ENCODE measurements around the gene LEP.

Gene LEP

DNA sequence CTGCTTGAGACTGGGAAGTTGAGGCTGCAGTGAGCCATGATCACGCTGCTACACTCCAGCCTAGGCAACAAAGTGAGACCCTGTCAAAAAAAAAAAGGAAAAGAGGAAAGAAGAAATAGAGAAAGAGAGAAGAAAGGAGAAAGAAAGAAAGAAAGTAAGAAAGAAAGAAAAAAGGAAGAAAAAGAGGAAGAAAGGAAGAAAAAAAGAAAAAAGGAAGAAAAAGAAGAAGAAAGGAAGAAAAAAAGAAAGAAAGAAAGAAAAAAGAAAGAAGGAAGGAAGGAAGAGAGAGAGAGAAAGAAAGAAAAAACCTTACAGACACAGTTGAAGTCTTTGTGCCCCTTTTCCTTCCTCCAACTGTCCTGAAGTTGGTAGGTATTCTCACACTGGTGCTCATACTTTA lies 26.6 kb upstream of the LEP start:
- H3K4me3 ChIP-seq (ENCODE audit: low read length), result no peak overlapping the region
- H3K9ac ChIP-seq (ENCODE audit: low read depth, low read length), result no peak overlapping the region
- H3K36me3 ChIP-seq (ENCODE audit: insufficient read depth, low read length), result no peaks in the 10 kb centered on the region
- peaks cover 10% of the 10 kb centered on the region; the same call in 1 of the 2 replicates for H3K4me1 ChIP-seq (ENCODE audit: insufficient read depth, low read length)
- H3K27me3 ChIP-seq (ENCODE audit: insufficient read depth, low read length), result peaks cover 10% of the 10 kb centered on the region
- no peak overlapping the region for H3K27ac ChIP-seq (ENCODE audit: low read depth, low read length)
- WGBS, result 94% methylated on average over 1 of the region's 1 CpG
- no peaks in the 10 kb centered on the region for H3K9me3 ChIP-seq (ENCODE audit: insufficient read depth, low read depth, low read length)

GRCh38 chr7:128215281-128215680 lies 25.8 kb upstream of the LEP start:
- no peak overlapping the region for H3K27ac ChIP-seq (ENCODE audit: low read depth, low read length)
- H3K36me3 ChIP-seq (ENCODE audit: insufficient read depth, low read length), result no peaks in the 10 kb centered on the region
- no peak overlapping the region for H3K9ac ChIP-seq (ENCODE audit: low read depth, low read length)
- H3K27me3 ChIP-seq (ENCODE audit: insufficient read depth, low read length), result peaks cover 14% of the 10 kb centered on the region
- H3K9me3 ChIP-seq (ENCODE audit: insufficient read depth, low read depth, low read length), result no peaks in the 10 kb centered on the region
- WGBS, result 85% methylated on average over 3 of the region's 3 CpGs
- H3K4me1 ChIP-seq (ENCODE audit: insufficient read depth, low read length), result peaks cover 10% of the 10 kb centered on the region; the same call in 1 of the 2 replicates
- no peak overlapping the region for H3K4me3 ChIP-seq (ENCODE audit: low read length)

DNA sequence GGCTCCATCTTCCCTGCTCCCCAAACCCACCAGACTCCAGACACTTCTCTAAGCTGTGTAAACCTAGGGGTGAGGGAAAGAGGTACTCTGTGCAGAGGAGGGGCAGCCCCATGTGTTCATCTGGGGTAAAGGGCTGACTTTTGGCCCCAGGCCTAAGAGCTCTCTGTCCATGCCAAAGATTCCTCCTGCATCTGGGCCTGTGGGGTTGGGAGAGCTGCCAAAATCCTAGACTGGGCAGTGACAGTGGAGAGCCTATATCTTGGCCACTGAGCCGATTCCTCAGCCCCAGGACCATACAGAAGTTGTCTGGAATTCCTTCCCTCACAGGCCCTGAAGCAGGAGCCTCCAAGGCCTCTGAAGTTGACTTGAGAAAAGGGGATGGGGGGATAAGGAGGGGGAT lies 25.3 kb upstream of the LEP start:
- no peak overlapping the region for H3K9ac ChIP-seq (ENCODE audit: low read depth, low read length)
- H3K27ac ChIP-seq (ENCODE audit: low read depth, low read length), result no peak overlapping the region
- no peaks in the 10 kb centered on the region for H3K36me3 ChIP-seq (ENCODE audit: insufficient read depth, low read length)
- peaks cover 10% of the 10 kb centered on the region for H3K27me3 ChIP-seq (ENCODE audit: insufficient read depth, low read length)
- no peaks in the 10 kb centered on the region for H3K9me3 ChIP-seq (ENCODE audit: insufficient read depth, low read depth, low read length)
- H3K4me3 ChIP-seq (ENCODE audit: low read length), result no peak overlapping the region
- peaks cover 12% of the 10 kb centered on the region; the same call in 1 of the 2 replicates for H3K4me1 ChIP-seq (ENCODE audit: insufficient read depth, low read length)
- WGBS, result 100% methylated on average over 1 of the region's 1 CpG

- no peak overlapping the region for H3K27ac ChIP-seq (ENCODE audit: low read depth, low read length)
- 92% methylated on average over 12 of the region's 12 CpGs for WGBS
Observed at GRCh38 chr7:128217030-128217805, 23.9 kb upstream of the LEP start.

DNA sequence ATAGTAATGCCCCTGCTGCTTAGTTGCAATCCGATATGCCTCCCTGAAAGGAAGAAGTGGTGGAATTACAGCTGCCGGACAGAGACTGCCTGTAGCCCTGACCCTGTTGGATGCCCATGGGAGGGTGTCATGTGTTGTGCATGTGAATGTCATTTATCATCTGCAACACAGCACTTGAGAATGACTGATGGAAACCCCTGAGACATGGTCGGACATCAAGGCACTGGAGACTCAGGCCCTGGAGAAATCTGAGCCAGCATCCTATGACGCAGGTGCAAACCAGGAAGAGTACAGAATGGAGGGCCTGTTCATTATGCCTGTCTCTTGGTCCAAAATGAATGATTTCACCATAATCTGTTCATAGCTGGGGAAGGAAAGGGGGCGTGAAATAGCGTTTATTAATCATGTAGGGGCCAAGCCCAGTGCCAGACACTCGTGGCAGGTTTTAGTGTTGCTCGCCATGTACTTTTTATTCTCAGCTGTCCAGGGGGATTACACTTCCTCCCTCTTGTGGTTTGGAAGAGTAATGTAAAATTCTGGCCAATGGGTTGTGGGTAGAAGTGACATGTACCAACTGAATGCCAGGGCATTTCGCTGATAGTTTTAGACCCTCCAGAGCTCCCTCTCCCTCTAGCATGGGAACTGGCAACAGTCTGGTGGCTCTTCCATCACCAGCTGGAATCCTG lies 23.0 kb upstream of the LEP start:
- H3K36me3 ChIP-seq (ENCODE audit: insufficient read depth, low read length), result no peaks in the 10 kb centered on the region
- WGBS, result 87% methylated on average over 9 of the region's 9 CpGs
- H3K4me1 ChIP-seq (ENCODE audit: insufficient read depth, low read length), result peaks cover 5% of the 10 kb centered on the region; the same call in 1 of the 2 replicates
- no peak overlapping the region for H3K4me3 ChIP-seq (ENCODE audit: low read length)
- H3K27me3 ChIP-seq (ENCODE audit: insufficient read depth, low read length), result peaks cover 7% of the 10 kb centered on the region; the same call in 1 of the 2 replicates
- no peaks in the 10 kb centered on the region for H3K9me3 ChIP-seq (ENCODE audit: insufficient read depth, low read depth, low read length)
- H3K27ac ChIP-seq (ENCODE audit: low read depth, low read length), result no peak overlapping the region
- H3K9ac ChIP-seq (ENCODE audit: low read depth, low read length), result no peak overlapping the region

More at GRCh38 chr7:128217030-128217805, 23.9 kb upstream of the LEP start:
- H3K27me3 ChIP-seq (ENCODE audit: insufficient read depth, low read length), result peaks cover 7% of the 10 kb centered on the region; the same call in 1 of the 2 replicates
- no peak overlapping the region for H3K4me3 ChIP-seq (ENCODE audit: low read length)
- H3K4me1 ChIP-seq (ENCODE audit: insufficient read depth, low read length), result peaks cover 7% of the 10 kb centered on the region; the same call in 1 of the 2 replicates
- no peaks in the 10 kb centered on the region for H3K9me3 ChIP-seq (ENCODE audit: insufficient read depth, low read depth, low read length)
- no peaks in the 10 kb centered on the region for H3K36me3 ChIP-seq (ENCODE audit: insufficient read depth, low read length)
- H3K9ac ChIP-seq (ENCODE audit: low read depth, low read length), result no peak overlapping the region

GRCh38 chr7:128219636-128220035 lies 21.4 kb upstream of the LEP start:
- H3K36me3 ChIP-seq (ENCODE audit: insufficient read depth, low read length), result no peaks in the 10 kb centered on the region
- H3K9me3 ChIP-seq (ENCODE audit: insufficient read depth, low read depth, low read length), result no peaks in the 10 kb centered on the region
- 90% methylated on average over 2 of the region's 2 CpGs for WGBS
- H3K27ac ChIP-seq (ENCODE audit: low read depth, low read length), result no peak overlapping the region
- H3K4me3 ChIP-seq (ENCODE audit: low read length), result no peak overlapping the region
- peaks cover 7% of the 10 kb centered on the region; the same call in 1 of the 2 replicates for H3K27me3 ChIP-seq (ENCODE audit: insufficient read depth, low read length)
- H3K4me1 ChIP-seq (ENCODE audit: insufficient read depth, low read length), result peaks cover 5% of the 10 kb centered on the region; the same call in 1 of the 2 replicates
- no peak overlapping the region for H3K9ac ChIP-seq (ENCODE audit: low read depth, low read length)

DNA sequence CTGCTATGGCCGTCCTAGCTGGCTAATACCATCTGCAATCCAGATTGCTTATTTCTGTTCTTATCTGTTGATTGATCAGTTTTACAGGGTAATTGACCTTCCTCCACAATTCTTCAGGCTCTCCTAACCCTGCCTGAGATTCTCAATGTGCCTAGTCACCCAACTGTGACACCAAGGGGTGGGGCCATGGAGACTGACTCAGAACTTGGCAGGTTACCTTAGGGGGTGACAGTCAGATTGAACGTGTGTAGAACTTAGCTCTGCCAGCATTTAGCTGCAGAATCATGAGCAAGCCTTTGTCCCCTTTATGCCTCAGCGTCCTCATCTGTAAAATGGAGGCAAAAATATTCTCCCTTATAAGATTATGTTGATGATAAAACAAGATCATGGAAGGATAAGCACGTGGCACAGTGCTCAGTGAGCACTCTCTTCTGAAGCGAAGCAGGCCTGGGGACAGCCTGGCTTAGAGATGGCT lies 19.1 kb upstream of the LEP start:
- Histone ChIP-seq H3K4me3 (ENCODE audit: low read length) (no peak overlapping the region), H3K9ac (ENCODE audit: low read depth, low read length) (no peak overlapping the region), H3K27me3 (ENCODE audit: insufficient read depth, low read length) (peaks cover 7% of the 10 kb centered on the region; the same call in 1 of the 2 replicates), H3K36me3 (ENCODE audit: insufficient read depth, low read length) (no peaks in the 10 kb centered on the region), H3K4me1 (ENCODE audit: insufficient read depth, low read length) (peaks cover 5% of the 10 kb centered on the region; the same call in 1 of the 2 replicates), H3K9me3 (ENCODE audit: insufficient read depth, low read depth, low read length) (no peaks in the 10 kb centered on the region), H3K27ac (ENCODE audit: low read depth, low read length) (no peak overlapping the region)
- 81% methylated on average over 5 of the region's 5 CpGs for WGBS

- Histone ChIP-seq H3K9ac (ENCODE audit: low read depth, low read length) (no peak overlapping the region), H3K4me3 (ENCODE audit: low read length) (no peak overlapping the region), H3K9me3 (ENCODE audit: insufficient read depth, low read depth, low read length) (no peaks in the 10 kb centered on the region), H3K27ac (ENCODE audit: low read depth, low read length) (no peak overlapping the region), H3K36me3 (ENCODE audit: insufficient read depth, low read length) (no peaks in the 10 kb centered on the region), H3K27me3 (ENCODE audit: insufficient read depth, low read length) (no peaks in the 10 kb centered on the region), H3K4me1 (ENCODE audit: insufficient read depth, low read length) (no peaks in the 10 kb centered on the region; the same call in 1 of the 2 replicates)
- WGBS, result 83% methylated on average over 2 of the region's 2 CpGs
Observed at GRCh38 chr7:128226132-128226980, 14.7 kb upstream of the LEP start.

- H3K27me3 ChIP-seq (ENCODE audit: insufficient read depth, low read length), result no peaks in the 10 kb centered on the region
- no peaks in the 10 kb centered on the region for H3K36me3 ChIP-seq (ENCODE audit: insufficient read depth, low read length)
- no peak overlapping the region for H3K9ac ChIP-seq (ENCODE audit: low read depth, low read length)
- 90% methylated on average over 3 of the region's 3 CpGs for WGBS
- H3K27ac ChIP-seq (ENCODE audit: low read depth, low read length), result no peak overlapping the region
- no peaks in the 10 kb centered on the region for H3K9me3 ChIP-seq (ENCODE audit: insufficient read depth, low read depth, low read length)
- H3K4me3 ChIP-seq (ENCODE audit: low read length), result no peak overlapping the region
- no peaks in the 10 kb centered on the region; the same call in 1 of the 2 replicates for H3K4me1 ChIP-seq (ENCODE audit: insufficient read depth, low read length)
Observed at GRCh38 chr7:128227271-128227670, 13.8 kb upstream of the LEP start.

DNA sequence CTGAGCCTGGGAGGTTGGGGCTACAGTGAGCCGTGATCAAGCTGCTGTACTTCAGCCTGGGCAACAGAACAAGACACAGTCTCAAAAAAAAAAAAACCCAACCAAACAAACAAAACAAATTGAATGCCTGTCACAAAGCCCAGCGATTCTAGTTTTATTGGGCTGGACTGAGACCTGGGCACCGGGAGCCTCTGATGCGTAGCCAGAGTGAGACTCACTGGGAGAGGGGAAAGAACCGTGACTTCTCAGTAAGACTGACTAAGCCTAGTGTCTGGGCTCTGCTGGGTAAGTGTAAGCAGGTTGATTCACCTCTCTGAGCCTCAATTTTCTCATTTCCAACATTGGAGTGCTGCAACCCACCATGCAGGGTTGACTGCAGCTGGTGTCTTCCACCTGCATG lies 10.1 kb upstream of the LEP start:
- Histone ChIP-seq H3K27ac (ENCODE audit: low read depth, low read length) (no peak overlapping the region), H3K9ac (ENCODE audit: low read depth, low read length) (no peak overlapping the region), H3K4me1 (ENCODE audit: insufficient read depth, low read length) (no peaks in the 10 kb centered on the region; the same call in none of the 2 replicates), H3K9me3 (ENCODE audit: insufficient read depth, low read depth, low read length) (no peaks in the 10 kb centered on the region), H3K27me3 (ENCODE audit: insufficient read depth, low read length) (no peaks in the 10 kb centered on the region), H3K4me3 (ENCODE audit: low read length) (no peak overlapping the region), H3K36me3 (ENCODE audit: insufficient read depth, low read length) (no peaks in the 10 kb centered on the region)
- WGBS, result 88% methylated on average over 5 of the region's 5 CpGs

Data from HUES64 (cell line).